Testis (tissue), 3 donors: ENCODE results near the gene SLC9C2. TPM values are rescaled to one million over a fixed set of nuclear protein-coding genes. Genes with fewer than 3 reads are reported as not detected.
"Not testable (repeated sequence)": the region's sequence is repeated elsewhere in the genome, so short reads cannot be mapped to it uniquely, and the experiment has no call there.

ENCODE experiments used
- DNase-seq: peaks from one replicate; pipeline ENCODE4 v3.0.0-alpha.2; 2019
- H3K27ac ChIP-seq, 2 donors: fragments of 200-600 bp; sonication (generic); one replicate each; pipeline ENCODE4 v1.5.1; 2019
- H3K27me3 ChIP-seq: fragments of 200-600 bp; sonication (generic); one replicate; pipeline ENCODE4 v1.5.1; 2019
- H3K36me3 ChIP-seq: fragments of 200-600 bp; sonication (generic); one replicate; pipeline ENCODE4 v1.5.1; 2017; ENCODE audit warnings: low read depth; ENCODE audit errors: missing control alignments
- H3K4me1 ChIP-seq: fragments of 200-600 bp; sonication (generic); one replicate; pipeline ENCODE4 v1.5.1; 2019
- H3K4me3 ChIP-seq, 2 donors: fragments of 200-600 bp; sonication (generic); one replicate each; pipeline ENCODE4 v1.5.1; 2017 to 2019
- H3K9me3 ChIP-seq: fragments of 200-600 bp; sonication (generic); one replicate; pipeline ENCODE4 v1.5.1; 2017
- CTCF ChIP-seq, 3 experiments: fragments of 450-650 bp in 2 of 3; fragments of 200-600 bp in 1 of 3; sonication (generic) in 1 of 3; IDR thresholded peaks; one replicate each; pipeline ENCODE4 v1.5.1; 2016 to 2019; ENCODE audit warnings: antibody characterized with exemption in 3 of 3, mild to moderate bottlenecking in 2 of 3, moderate library complexity in 1 of 3
- POLR2A ChIP-seq: fragments of 450-650 bp; IDR thresholded peaks from one replicate; pipeline ENCODE4 v1.6.1; 2017; ENCODE audit warnings: antibody characterized with exemption, mild to moderate bottlenecking, moderate library complexity
- WGBS, 2 donors: methylation state at CpG; one replicate each; pipeline ENCODE4 v1.1.5; 2018; 5-methylcytosine and 5-hydroxymethylcytosine counted together
- intact Hi-C: fragments of 100-400 bp; cut with DNase I; formaldehyde crosslinking; loops from one replicate; pipeline ENCODE4 v1.15.1; 2023; ENCODE audit warnings: low total_unique reads
- polyA plus RNA-seq: library from polyadenylated mRNA; stranded (reverse); fragments of 350-450 nt; fragmentation: Illumina TruSeq; extraction: RNeasy Lipid Tissue Mini Kit (QIAGEN cat#74804); gene quantifications from one replicate; pipeline ENCODE4 v1.2.3, GENCODE V29; 2014; ENCODE audit warnings: low read depth, low replicate concordance; ENCODE audit not compliant: insufficient read depth
- total RNA-seq, 2 donors: library from RNA; depleted of rRNA; stranded (reverse); fragments of >200 nt; gene quantifications; one replicate each; pipeline ENCODE4 v1.2.3, GENCODE V29; 2016

The SLC9C2 gene
- total and polyA plus RNA-seq, 3 donors from 2014 or later = 15.8 to 17.1 (median 15.9) TPM

GRCh38 chr1:173476665-173477285, 126.1 kb downstream of the SLC9C2 start:
- intact Hi-C loops = no loop called here
- DNase-seq = peak; percentile 96
- Histone ChIP-seq H3K4me3 (peak overlapping the region; percentile 90 to 94), H3K27ac (peak overlapping the region; percentile 90 to 99), H3K27me3 (no peaks in the 10 kb centered on the region), H3K4me1 (peaks cover 37% of the 10 kb centered on the region), H3K9me3 (no peaks in the 10 kb centered on the region), H3K36me3 (no peaks in the 10 kb centered on the region)
- TF ChIP-seq CTCF (IDR thresholded peaks at IDR 0.05) = no peak
- TF ChIP-seq POLR2A = no peak
- 0% methylated on average over 30 to 57 of the region's 62 CpGs for WGBS, 2 donors

GRCh38 chr1:173476197-173476664, 126.6 kb downstream of the SLC9C2 start:
- peak overlapping the region; percentile 89 to 90 for H3K27ac ChIP-seq
- peak overlapping the region; percentile 60 to 89 for H3K4me3 ChIP-seq
- no peak for DNase-seq
- intact Hi-C loops = no loop called here
- 29 to 33% methylated on average over 5 of the region's 5 CpGs for WGBS, 2 donors
- TF ChIP-seq POLR2A (no peak), CTCF (IDR thresholded peaks at IDR 0.05) (no peak)
- no peaks in the 10 kb centered on the region for H3K9me3 ChIP-seq
- peaks cover 36% of the 10 kb centered on the region for H3K4me1 ChIP-seq
- H3K27me3 ChIP-seq = no peaks in the 10 kb centered on the region
- no peaks in the 10 kb centered on the region for H3K36me3 ChIP-seq

GRCh38 chr1:173475564-173476196, 127.2 kb downstream of the SLC9C2 start:
- Histone ChIP-seq H3K36me3 (no peaks in the 10 kb centered on the region), H3K4me3 (peak overlapping the region; percentile 60 to 89), H3K9me3 (no peaks in the 10 kb centered on the region), H3K4me1 (peaks cover 35% of the 10 kb centered on the region), H3K27me3 (no peaks in the 10 kb centered on the region), H3K27ac (peak overlapping the region; percentile 89 to 90)
- DNase-seq = no peak
- intact Hi-C loops = no loop called here
- 25 to 29% methylated on average over 5 of the region's 5 CpGs for WGBS, 2 donors
- TF ChIP-seq POLR2A (no peak), CTCF (IDR thresholded peaks at IDR 0.05) (no peak)

- H3K36me3 ChIP-seq, DNase-seq, intact Hi-C loops, H3K27me3 ChIP-seq, H3K9me3 ChIP-seq, H3K4me3 ChIP-seq: not testable (repeated sequence)
- H3K27ac ChIP-seq = peak overlapping the region in 1 of 2 donors; percentile 89
- WGBS, 2 donors = 51 to 62% methylated on average over 17 of the region's 17 CpGs
- peaks cover 29% of the 10 kb centered on the region for H3K4me1 ChIP-seq
These were observed 128.0 kb downstream of the SLC9C2 start for GRCh38 chr1:173474780-173475421.

- no peak for TF ChIP-seq CTCF (IDR thresholded peaks at IDR 0.05)
- no peak for TF ChIP-seq POLR2A
- Histone ChIP-seq H3K36me3 (no peaks in the 10 kb centered on the region), H3K4me1 (peaks cover 23% of the 10 kb centered on the region), H3K27ac (peak overlapping the region in 1 of 2 donors; percentile 67), H3K9me3 (no peaks in the 10 kb centered on the region), H3K4me3 (no peak overlapping the region), H3K27me3 (no peaks in the 10 kb centered on the region)
- DNase-seq = no peak
- 62 to 80% methylated on average over 5 of the region's 5 CpGs for WGBS, 2 donors
- intact Hi-C loops = no loop called here
These were observed 128.6 kb downstream of the SLC9C2 start for GRCh38 chr1:173474097-173474779.
